A549 treated with AZD2906 at 1 μM for 4 hours (cell line): ENCODE data around the gene C18orf54. TPM values are rescaled to one million over a fixed set of nuclear protein-coding genes. Genes with fewer than 3 reads are reported as not detected.

Experiments used
- total RNA-seq: library from RNA; stranded (reverse); fragments of 200-300 nt; extraction: Qiagen RNA extraction; gene quantifications from 5 replicates; pipeline ENCODE4 v1.2.3, GENCODE V29; 2022

Gene C18orf54
- total RNA-seq: 2.1 to 3.2 TPM (median 3.0 TPM) in 5 replicates

DNA sequence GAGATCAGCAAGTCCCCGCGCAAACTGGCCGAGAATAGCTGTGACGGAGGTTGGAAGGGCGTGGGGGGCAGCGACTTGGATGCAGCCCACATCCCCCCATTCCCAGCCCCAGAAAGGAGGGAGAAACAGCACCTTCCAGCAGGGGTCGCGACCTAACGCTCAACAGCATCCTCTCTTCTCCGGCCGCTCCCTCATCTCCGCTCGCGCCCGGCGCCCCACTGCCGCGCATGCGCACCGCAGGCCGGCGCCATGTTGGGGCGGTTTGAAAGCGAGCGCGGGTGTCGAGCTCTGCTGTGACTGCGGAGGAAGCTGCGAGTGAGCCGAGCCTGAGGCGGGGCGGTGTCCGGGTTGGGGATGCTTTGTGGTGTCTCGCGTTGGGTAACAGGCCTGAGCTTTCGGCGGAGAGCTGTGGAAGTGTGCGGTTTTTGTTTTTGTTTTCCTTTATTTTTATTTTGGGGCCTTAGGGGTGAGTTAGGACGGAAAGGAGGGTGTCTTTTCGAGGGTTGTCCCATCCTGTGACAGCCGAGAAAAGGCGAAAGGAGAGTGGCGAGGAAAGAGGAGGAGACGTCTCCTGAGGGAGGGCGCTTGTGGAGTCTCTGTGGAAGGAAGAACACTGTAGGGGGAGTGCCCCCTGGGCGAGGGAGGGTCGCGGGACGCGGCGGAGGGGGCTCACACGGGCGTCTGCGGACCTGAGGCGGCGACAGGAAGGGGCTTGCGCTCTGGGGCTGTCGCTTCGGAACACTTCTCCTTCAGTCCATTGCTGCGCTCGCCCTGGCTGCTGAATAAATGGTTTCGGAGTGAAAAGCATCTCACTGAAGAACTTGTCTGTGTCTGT is at the start of gene C18orf54, which contains the start of gene STARD6:
Gene C18orf54 (plus strand): TSS at position 247 of the 835 bp plus-strand sequence. CDS start 2,667 bp downstream, outside the sequence.
Gene STARD6 (minus strand): TSS at position 199 of the 835 bp plus-strand sequence. CDS start 3,285 bp downstream, outside the sequence.

Other genes with a start within 250 kb of the C18orf54 start
- gene MBD2, start 133.2 kb upstream of the C18orf54 start, total RNA-seq: 53.2 to 74.5 TPM (median 55.2 TPM) in 5 replicates
- 5.8 to 8.3 TPM (median 7.6 TPM) in 5 replicates for gene POLI, start 88.4 kb upstream of the C18orf54 start, total RNA-seq
- gene STARD6, start within 50 bp of the C18orf54 start, total RNA-seq: not detected in 5 replicates
- gene DYNAP, start 233.3 kb downstream of the C18orf54 start, total RNA-seq: not detected in 5 replicates